ENCODE measurements around the gene COLEC11. TPM values are rescaled to one million over a fixed set of nuclear protein-coding genes. Genes with fewer than 3 reads are reported as not detected.

COLEC11 gene
- total and polyA plus RNA-seq, 2 of the 13 experiments (the other 11 are each of a cell fraction or from before 2014, with no cell fraction given), result 1.5 to 3.0 TPM

GRCh38 chr2:3602553-3603339 lies 7.8 kb downstream of the COLEC11 start (continued):
- TF ChIP-seq PBX2 (CRISPR knock-in tag; IDR thresholded peaks at IDR 0.05) (no peak), CBX1 (IDR thresholded peaks at IDR 0.05; ENCODE audit: low read depth) (no peak), CHCHD3 (CRISPR knock-in tag; IDR thresholded peaks at IDR 0.05) (no peak), ZNF639 (CRISPR knock-in tag; conservative IDR thresholded peaks at IDR 0.05) (no peak), ZNF367 (CRISPR knock-in tag; IDR thresholded peaks at IDR 0.05; ENCODE audit: borderline replicate concordance) (no peak), ZNF850 (CRISPR knock-in tag; conservative IDR thresholded peaks at IDR 0.05) (no peak), ZNF251 (CRISPR knock-in tag; IDR thresholded peaks at IDR 0.05) (no peak), MIER2 (CRISPR knock-in tag; IDR thresholded peaks at IDR 0.05) (no peak), HOXD1 (CRISPR knock-in tag; IDR thresholded peaks at IDR 0.05) (no peak), THYN1 (CRISPR knock-in tag; IDR thresholded peaks at IDR 0.05; ENCODE audit: borderline replicate concordance, low read depth) (no peak), NFIB (CRISPR knock-in tag; IDR thresholded peaks at IDR 0.05; ENCODE audit: borderline replicate concordance) (no peak), SP4 (CRISPR knock-in tag; IDR thresholded peaks at IDR 0.05) (no peak), SOX5 (CRISPR knock-in tag; IDR thresholded peaks at IDR 0.05; ENCODE audit: borderline replicate concordance) (no peak), ZGPAT (CRISPR knock-in tag; IDR thresholded peaks at IDR 0.05) (no peak), TAF1 (CRISPR knock-in tag; IDR thresholded peaks at IDR 0.05) (no peak), ZFP82 (CRISPR knock-in tag; IDR thresholded peaks at IDR 0.05; ENCODE audit: borderline replicate concordance) (no peak), ZNF780A (CRISPR knock-in tag; IDR thresholded peaks at IDR 0.05) (no peak), ZNF253 (CRISPR knock-in tag; IDR thresholded peaks at IDR 0.05; ENCODE audit: borderline replicate concordance) (no peak), MIER3 (CRISPR knock-in tag; IDR thresholded peaks at IDR 0.05; ENCODE audit: borderline replicate concordance) (no peak), NFATC3 (CRISPR knock-in tag; IDR thresholded peaks at IDR 0.05) (peak; percentile 84; the same call in 1 of the 2 replicates), THAP11 (CRISPR knock-in tag; IDR thresholded peaks at IDR 0.05) (no peak), RFX1 (IDR thresholded peaks at IDR 0.05) (no peak), NR3C1 (CRISPR knock-in tag; IDR thresholded peaks at IDR 0.05) (no peak)
- TF ChIP-seq, protein P1, sequence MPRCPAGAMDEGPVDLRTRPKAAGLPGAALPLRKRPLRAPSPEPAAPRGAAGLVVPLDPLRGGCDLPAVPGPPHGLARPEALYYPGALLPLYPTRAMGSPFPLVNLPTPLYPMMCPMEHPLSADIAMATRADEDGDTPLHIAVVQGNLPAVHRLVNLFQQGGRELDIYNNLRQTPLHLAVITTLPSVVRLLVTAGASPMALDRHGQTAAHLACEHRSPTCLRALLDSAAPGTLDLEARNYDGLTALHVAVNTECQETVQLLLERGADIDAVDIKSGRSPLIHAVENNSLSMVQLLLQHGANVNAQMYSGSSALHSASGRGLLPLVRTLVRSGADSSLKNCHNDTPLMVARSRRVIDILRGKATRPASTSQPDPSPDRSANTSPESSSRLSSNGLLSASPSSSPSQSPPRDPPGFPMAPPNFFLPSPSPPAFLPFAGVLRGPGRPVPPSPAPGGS (CRISPR knock-in tag; IDR thresholded peaks at IDR 0.05), result 0 out of 2 replicates have a peak, but pooled peaks have one; percentile 36
- TF ChIP-seq, protein P2, sequence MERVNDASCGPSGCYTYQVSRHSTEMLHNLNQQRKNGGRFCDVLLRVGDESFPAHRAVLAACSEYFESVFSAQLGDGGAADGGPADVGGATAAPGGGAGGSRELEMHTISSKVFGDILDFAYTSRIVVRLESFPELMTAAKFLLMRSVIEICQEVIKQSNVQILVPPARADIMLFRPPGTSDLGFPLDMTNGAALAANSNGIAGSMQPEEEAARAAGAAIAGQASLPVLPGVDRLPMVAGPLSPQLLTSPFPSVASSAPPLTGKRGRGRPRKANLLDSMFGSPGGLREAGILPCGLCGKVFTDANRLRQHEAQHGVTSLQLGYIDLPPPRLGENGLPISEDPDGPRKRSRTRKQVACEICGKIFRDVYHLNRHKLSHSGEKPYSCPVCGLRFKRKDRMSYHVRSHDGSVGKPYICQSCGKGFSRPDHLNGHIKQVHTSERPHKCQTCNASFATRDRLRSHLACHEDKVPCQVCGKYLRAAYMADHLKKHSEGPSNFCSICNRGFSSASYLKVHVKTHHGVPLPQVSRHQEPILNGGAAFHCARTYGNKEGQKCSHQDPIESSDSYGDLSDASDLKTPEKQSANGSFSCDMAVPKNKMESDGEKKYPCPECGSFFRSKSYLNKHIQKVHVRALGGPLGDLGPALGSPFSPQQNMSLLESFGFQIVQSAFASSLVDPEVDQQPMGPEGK (CRISPR knock-in tag; IDR thresholded peaks at IDR 0.05), result no peak
